NCI-H2107 treated with DMSO at 0.1 percent for 48 hours (cell line): Measurements from ENCODE around the gene CD48.
"Not testable (repeated sequence)": the region's sequence is repeated elsewhere in the genome, so short reads cannot be mapped to it uniquely, and the experiment has no call there.

Experiments used
- DNase-seq: peaks from one replicate; lab custom pipeline; 2025; ENCODE audit not compliant: unreplicated experiment; lab: John Stamatoyannopoulos, UW

CD48 gene

DNA sequence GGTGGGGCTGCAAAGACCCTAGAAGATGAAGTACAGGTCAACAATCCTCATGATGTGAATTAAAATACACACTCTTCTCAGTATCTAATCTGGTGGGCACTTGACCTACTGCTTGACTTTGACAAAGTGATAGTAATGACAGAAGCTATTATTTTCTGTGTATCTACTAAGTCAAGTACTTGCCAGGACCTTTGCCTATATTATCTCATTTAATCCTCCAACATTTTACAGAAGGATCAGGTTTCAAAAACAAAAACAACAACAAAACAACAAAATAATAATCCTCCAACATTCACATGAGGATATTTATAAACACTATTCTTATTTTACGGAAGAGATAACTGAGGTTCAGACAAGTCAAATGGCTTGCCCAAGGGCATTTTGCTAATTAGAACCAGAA is 4.4 kb upstream of the CD48 start:
- DNase-seq, result no peak

DNA sequence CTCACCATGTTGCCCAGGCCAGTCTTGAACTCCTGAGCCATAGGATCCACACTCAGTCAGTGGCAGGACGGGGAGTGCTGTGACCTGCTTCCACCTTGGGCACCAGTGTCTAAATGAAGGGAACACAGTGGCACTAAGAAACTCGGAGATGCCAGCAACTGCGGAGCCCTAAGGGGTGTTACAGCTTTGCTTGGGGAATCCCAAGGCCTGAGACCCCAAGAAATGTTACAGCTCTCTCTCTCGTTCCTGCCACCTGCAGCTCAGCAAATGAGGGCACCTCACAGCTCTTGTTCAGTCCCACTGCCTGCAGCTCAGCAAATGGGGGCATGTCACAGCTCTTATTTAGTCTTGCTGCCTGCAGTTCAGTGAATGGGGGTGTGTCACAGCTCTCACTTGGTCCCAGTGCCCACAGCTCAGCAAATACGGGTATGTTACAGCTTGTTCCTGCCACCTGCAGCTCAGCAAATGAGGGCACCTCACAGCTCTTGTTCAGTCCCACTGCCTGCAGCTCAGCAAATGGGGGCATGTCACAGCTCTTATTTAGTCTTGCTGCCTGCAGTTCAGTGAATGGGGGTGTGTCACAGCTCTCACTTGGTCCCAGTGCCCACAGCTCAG is 2.5 kb upstream of the CD48 start:
- not testable (repeated sequence) for DNase-seq

- DNase-seq, result no peak
These were observed 1.5 kb upstream of the CD48 start for GRCh38 chr1:160713161-160713560.

DNA sequence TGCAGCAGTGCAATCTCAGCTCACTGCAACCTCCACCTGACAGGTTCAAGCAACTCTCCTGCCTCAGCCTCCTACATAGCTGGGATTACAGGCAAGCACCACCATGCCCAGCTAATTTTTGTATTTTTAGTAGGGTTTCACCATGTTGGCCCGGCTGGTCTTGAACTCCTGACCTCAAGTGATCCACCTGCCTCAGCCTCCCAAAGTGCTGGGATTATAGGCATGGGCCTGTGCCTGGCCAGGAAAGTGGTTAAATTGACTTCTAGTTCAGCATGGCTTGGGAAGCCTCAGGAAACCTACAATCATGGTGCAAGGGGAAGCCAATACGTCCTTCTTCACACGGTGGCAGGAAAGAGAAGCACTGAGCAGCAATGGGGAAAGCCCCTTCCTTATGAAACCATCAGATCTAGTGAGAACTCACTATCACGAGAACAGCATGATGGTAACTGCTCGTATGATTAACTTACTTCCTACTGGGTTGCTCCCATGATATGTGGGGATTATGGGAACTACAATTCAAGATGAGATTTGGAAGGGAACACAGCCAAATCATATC is 981 bp upstream of the CD48 start:
- DNase-seq, result not testable (repeated sequence)

DNA sequence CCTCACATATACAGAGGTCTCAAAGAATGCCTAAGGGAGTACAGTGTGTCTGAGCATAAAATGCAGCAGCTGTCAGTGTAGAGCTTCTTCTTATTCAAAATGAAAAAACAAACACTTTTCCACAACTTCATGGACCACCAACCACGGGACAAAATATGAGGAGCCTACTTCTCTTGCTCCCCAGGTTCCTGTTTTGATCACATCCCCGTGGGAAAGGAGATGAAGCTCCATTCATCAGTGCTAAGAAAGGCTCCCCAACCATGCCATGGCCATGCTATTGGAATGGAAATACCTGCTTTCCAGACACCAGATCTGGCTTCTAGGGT is 383 bp downstream of the CD48 start:
- no peak for DNase-seq

DNA sequence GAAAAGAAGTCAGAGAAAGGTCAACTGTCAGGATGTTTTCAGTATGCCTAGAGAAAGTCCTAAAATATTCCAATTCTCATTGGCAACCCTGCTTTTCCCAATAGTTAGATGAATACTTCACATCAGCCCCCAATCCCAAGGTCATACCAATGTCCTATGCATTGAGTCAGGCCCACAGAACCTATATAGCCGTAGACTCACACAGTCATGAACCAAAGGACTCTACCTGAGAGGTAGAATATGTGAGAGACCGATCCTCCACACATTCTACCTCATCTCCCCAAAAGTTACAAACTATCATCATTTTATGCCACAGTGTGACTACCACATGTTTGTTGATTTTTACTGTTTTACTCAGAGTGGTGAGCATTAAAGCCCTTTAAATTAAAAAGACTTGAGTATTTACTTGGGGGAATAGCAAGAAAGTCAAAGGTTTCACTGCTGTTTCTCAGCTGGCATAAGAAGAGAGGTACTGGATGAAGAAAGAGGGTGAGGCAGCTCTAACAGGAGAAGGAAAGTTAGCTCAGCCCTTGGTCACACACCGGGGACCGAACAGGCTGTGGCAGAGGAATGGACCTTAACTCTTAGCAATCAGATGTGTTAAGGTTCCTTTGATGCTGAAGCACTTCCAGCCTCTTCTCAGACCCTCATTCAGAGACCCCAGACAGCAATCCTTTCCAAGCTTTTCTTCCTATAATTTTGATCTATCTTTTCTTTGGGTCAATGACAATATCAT is 937 bp downstream of the CD48 start:
- no peak for DNase-seq

- no peak for DNase-seq
These were observed 1.9 kb downstream of the CD48 start for GRCh38 chr1:160709715-160710114.

DNA sequence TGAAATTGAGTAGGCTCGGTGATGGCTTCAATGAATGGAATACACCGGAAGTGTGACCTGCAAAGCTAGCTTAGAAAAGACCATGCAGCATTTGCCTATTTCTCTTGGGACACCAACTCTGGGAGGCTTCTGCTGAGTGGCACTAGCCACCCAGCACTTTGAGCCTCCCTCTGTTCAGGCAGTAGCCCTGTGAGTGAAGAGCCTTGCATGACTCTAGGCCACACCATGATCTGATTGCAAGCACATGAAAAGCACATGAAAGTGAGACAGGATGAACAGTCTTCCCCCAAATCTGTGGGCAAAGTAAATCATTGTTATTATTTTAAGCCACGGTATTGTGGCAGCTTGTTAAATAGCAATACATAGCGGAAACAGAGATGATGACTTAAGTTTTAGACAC is 2.8 kb downstream of the CD48 start:
- no peak for DNase-seq

DNA sequence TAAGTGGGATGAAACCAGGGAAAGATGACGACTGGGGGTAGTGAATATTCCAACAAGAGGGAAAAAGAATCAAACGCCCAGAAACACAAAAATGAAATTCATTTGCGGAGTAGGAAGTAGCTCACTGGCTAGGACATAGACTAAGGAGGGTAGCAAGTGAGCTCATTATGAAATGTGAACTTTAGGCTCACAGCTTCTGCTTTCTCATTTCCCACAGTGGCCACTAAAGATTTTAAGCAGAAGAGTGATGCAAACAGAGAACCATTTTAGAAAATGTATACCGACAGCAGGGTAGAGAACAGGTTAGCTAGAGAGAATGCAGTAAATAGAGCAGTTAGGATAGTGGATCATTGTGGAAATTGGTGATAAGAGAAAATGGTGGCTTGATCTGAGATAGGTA is 3.5 kb downstream of the CD48 start:
- DNase-seq, result no peak

DNA sequence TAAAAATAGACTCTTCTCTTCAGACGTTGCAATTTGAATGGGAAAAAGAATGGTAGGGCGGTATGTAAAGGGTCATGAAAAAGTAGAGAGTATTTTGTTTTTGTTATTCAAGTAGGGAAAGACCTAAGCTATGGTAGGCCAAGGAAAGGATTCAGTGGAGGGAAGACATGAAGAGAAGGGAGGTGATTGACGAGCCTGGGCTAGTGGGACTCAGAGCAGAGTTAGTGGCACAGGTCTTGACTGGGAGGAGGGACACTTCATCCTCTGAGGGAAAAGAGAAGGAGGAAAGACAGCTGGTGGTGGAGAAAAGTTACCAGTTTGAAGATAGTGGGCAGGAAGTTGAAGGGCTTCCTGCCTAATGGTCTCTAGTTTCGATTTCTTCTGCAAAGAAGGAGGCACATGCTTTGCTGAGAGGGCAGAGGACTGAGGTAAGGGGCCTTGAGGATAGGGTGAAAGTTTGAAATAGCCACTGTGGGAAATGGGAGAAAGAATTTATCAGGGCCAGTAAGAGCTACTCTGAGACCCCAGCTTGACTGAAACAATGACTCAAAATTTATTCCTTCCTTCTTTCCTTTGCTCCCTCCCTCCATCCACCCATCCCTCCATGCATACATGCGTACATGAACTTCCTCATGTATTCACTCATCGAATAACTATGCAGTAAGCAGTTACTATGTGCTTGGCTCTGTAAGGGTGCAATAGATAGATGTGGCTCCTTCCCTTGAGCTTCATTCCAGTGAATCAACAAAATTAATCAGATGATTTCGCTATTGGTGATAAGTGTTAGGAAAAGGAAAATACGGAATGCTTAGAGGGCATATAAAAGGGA is 4.2 kb downstream of the CD48 start:
- no peak for DNase-seq

DNA sequence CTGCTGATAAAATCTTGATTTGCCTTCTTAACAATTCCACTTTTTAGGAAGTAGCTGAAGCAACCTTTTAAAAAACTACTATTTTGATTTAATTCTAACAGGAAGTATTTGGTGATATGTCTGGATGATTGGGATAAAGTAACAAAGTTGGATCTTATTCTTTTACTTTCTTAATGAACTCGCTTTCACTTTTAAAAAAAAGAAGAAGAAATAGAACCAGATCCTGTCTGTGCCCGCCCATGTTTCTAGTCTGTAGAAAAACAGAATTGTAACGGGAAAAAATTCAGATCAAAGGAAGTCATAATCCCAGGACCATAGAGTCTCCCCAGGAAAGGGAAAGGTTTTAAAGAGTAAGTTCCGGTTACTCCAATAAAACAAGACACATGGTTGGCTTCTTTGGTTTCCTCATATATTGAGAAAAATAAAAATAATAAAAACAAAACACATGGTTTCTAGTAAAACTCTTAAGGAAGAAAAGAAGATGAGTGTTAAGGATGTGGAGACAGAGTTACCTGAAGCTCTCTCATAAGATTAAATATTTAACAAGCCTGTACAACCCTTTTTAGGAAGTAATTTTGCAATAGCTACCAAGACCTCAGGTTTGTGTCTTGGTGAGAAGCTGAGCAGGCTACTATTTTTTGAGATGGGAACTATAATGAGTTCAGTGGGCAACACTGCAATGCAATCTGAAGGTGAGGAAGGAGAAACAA is 4.9 kb downstream of the CD48 start:
- DNase-seq, result no peak

- DNase-seq, result no peak
These were observed 5.9 kb downstream of the CD48 start for GRCh38 chr1:160705742-160706141.

GRCh38 chr1:160705212-160705621 is 6.4 kb downstream of the CD48 start:
- DNase-seq, result not testable (repeated sequence)

DNA sequence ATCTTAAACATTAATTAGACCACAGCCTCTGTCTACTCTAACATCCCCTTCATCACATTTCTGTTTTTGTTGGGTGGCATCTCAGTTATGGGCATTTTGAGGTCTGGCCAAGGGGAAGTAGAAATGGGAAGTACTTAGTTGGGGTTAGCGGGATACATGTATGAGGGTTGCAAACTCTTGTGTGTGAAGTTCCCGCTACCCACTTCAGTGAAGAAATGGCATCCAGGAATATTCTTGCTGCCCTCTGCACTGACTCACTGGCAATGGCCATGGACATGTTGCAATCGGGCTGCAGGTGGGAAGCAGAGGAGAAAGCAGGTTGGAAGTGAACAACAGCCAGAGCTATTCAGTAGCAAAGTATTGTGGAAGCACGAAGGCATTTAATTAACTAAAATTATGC is 7.4 kb downstream of the CD48 start:
- no peak for DNase-seq

DNA sequence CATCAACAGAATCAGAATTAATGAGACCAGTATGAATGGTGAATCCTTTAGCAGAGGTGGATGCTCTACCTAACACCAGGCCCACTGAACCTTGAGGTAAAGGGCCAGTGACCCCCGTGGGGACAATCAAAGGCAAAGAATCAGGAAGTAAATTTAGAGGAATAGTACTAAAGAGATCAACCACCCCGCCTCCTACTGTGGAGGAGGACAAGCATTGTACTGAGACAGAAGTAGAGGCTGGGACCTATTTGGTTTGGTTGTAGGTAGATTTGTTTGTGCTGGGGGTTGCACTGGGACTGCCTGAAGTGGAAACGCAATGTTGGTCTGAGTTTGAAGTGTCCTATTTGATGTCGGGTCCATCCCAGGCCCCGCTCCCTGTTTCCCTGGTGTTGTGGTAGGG is 9.5 kb downstream of the CD48 start:
- DNase-seq, result no peak

GRCh38 chr1:160692390-160692789 is 19.2 kb downstream of the CD48 start:
- DNase-seq, result peak; percentile 11

DNA sequence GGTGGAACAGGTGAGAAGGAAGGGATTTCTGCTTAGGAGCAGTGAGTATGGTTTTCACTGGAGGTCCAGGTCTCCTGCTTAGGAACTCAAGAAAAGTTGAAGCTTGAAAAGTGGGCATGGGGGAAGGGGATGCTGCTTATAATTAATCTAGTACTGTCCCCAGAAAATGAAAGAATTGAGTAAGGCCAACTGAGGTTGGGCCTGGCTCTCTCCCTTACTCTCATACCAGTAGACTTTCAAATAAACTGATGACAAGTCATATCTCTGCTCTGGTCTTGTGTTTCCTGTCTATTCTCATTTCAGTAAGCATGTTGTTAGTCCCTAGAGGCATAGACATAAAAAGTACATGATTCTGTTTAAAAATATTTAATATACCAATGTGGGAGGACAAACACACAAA is 26.4 kb downstream of the CD48 start:
- no peak for DNase-seq

DNA sequence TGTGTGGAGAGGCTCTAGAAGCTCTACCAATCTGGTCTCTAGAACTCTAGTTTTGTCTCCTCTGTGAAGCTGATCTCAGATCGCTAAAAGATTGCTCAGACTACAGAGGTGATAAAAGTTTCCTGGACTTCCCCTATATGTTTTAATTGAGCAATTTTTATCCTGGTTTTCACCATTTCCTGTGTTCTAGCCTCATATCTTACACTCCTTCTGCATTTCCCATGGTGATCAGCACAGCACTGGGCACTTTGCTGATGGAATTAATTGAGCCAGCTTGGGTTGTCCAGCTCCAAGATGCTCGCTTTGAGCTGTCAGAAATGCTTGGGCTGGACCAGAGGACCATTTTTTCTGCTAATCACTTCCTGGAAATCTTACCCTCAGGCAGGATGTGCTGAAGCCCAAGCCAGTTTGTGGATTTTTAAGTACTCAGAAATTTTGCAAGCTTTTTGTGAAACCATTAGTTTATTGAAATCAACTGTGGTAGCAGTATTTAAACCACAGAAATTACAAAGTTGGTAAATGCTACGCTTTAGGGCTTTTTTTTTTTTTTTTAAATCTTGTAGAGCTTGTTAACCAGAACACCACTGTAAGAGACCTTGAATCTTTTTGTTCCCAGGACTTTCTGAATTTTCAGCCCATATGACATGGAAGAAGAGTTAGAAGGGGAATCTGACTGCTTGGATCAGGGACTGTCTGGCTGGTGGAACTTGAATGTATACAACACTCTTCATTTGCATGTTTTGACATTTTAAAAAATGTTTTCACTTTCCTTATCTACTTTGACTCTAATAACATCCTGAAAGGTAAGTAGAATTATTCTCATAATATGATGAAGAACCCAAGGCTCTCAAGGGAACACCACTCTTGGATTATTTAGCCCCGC is 28.4 kb downstream of the CD48 start:
- DNase-seq, result no peak

- no peak for DNase-seq
These were observed 29.8 kb downstream of the CD48 start for GRCh38 chr1:160681891-160682140.

GRCh38 chr1:160681066-160681890 is 30.3 kb downstream of the CD48 start:
- peak; percentile 58 for DNase-seq
